Left forelimb (tissue), 1 donor: ENCODE results near the gene FGD2.

Experiments
- DNase-seq: peaks from one replicate; pipeline ENCODE4 v3.0.0-alpha.2; 2018; ENCODE audit warnings: low spot score

Gene FGD2

GRCh38 chr6:37005061-37005810, at the start of gene FGD2:
Gene FGD2 (plus strand): TSS chr6:37005655. CDS start chr6:37005818, 163 bp downstream.
- DNase-seq, result no peak

DNA sequence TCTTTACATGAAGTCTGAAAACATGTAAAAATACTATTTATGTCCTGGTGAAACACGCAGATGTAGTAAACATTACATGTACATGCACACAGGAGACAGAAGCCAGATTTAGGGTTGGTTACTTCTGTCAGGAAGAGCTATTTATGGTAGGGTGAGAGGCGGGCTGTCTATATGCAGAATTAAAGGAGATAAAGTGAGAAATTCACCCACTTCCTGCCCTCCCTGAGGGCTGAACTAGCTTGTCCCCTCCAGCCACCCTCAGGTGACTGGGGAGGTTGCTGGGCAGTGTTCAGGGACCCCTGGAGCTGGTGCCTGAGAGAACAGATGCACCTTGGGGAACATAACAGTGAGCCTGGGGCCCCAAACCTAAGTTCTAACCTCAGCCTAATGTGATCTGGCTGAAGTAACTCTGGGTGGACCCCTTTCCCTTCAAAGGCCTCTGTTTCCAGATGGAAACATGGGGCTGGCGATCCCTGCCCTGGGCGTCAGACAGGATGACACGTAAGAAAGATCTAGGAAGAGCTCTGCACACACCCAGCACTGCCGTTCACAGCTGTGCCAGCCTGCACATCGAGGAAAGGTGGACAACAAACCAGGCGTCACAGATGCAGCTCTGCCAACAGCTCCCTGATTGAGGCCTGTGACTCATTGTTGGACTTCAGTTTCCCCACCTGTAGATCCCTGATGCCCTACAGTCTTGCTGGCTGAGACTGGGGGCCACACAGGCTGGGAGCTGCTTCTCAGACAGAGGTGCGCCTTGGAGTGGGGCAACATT, 49.6 kb upstream of the FGD2 start:
- DNase-seq, result no peak

GRCh38 chr6:36956446-36956820, 49.0 kb upstream of the FGD2 start:
- DNase-seq, result no peak

- no peak for DNase-seq
These were observed 47.6 kb upstream of the FGD2 start for GRCh38 chr6:36957773-36958271.

DNA sequence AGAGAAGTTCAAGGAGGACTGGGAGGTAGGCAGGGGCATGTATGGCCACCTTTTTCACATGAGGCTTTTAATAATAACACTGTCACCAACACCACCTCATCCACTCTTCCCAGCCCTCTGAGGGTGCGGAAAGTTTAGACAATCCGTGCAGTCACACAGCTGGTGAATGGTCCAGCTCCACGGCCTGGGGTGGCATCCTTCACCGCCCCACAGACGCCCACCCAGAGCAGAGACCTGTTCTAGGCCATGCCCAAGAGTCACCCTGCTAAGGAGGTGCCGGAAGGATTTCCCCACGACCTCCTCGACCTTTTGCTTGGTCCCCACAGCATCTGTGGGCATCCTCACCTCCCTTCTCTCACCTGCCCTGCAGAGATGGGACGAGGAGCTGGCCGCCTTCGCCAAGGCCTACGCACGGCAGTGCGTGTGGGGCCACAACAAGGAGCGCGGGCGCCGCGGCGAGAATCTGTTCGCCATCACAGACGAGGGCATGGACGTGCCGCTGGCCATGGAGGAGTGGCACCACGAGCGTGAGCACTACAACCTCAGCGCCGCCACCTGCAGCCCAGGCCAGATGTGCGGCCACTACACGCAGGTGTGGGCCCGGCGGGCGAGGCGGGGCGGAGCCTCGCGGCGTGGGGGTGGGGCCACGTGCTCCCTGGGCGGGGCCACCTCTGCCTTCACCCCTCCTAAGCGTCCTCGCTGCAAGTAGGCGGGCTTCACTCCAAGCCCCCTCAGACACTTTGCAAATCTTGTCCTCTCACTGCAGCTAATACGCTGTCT, 46.5 kb upstream of the FGD2 start:
- peak; percentile 57 for DNase-seq

DNA sequence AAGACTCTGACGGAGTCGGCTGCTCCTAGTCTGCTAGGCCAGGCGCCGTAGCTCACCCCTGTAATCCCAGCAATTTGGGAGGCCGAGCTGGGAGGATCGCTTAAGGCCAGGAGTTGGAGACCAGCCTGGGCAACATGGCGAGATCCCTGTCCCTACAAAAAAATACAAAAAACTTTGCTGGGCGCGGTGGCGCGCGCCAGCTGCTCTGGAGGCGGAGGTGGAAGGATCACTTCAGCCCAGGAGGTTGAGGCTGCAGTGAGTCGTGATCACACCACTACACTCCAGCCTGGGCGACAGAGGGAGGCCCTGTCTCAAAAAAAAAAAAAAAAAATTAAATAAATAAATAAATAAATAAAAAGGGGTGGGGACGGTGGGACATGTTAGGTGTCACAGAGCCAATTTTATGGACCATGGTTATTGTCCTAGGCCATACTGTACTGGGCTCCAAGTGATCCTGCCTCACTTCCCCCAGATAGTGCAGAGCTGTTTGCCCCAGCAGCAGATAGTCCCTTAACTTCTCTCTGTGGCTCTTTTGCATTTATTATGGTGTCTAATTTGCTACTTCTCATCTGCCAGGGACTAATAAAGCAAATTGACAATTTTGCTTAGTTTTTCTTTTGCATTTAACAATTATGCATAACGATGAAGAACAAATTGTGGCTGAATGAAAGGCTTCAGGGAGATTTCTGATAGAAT, 45.8 kb upstream of the FGD2 start:
- DNase-seq, result no peak

GRCh38 chr6:36961441-36962435, 43.7 kb upstream of the FGD2 start:
- DNase-seq, result no peak

- no peak for DNase-seq
These were observed 42.6 kb upstream of the FGD2 start for GRCh38 chr6:36962874-36963273.

- DNase-seq, result no peak
These were observed 41.8 kb upstream of the FGD2 start for GRCh38 chr6:36963451-36964290.

- no peak for DNase-seq
These were observed 41.1 kb upstream of the FGD2 start for GRCh38 chr6:36964349-36964748.

DNA sequence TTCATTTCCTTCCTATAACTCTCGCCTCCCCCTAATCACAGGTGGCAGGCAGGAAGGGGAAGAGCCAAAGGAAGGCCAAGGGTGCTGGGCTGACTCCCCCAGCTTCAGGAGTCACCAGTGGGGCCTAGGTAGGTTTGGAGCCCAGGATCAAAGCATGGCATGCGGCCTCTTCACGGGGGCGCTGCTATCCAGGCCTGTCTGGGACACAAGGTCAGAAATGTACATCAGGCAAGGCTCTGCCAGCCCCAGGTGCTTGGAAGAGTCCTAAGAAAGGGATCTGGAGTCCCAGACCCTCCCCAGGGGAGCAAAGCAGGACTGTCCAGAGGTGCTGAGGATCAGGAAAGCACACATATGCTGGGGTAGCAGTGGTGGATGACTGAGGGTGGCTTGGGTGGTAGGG, 40.5 kb upstream of the FGD2 start:
- DNase-seq, result no peak

GRCh38 chr6:36967301-36967700, 38.2 kb upstream of the FGD2 start:
- DNase-seq, result no peak

DNA sequence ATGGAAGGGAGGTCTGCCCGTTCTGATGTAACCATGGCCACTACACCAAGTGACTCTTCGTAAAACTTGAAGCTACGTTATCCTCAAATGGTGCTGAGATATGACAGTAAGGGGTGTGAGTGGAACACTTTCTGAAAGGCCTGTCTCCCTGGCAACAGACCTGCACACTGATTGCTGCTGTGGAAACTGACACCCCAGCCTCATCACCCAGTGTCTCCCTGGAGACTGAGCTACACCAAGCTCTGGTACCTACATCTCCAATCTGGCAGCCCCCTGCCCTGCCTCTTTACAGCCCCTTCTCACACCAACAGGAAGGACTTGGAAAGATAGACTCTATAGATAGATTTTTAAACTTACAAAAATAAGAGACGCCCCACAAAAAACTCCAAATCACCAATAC, 37.7 kb upstream of the FGD2 start:
- no peak for DNase-seq

- no peak for DNase-seq
These were observed 37.0 kb upstream of the FGD2 start for GRCh38 chr6:36968266-36968977.

DNA sequence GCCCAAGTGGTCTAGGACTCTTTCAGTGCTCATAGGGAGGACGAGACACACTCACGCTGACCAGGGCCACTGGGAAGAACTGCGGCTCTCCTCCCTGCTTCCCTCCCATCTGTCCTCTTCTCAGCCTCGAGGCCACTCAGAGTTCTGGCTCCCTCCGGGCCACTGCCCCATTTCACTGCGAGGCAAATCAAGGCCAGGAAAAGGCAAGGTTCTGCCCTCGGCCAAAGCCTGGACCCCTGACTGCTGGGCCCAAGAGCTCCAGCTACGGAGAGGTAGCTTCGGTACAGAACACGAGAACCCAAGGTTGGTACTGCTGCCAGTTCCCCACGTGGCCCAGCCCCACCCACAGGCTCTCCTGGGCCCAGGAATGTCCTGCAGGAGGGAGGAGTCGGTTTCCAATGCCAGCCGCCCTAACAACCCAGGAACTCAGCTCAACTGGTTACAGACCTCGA, 36.2 kb upstream of the FGD2 start:
- no peak for DNase-seq

DNA sequence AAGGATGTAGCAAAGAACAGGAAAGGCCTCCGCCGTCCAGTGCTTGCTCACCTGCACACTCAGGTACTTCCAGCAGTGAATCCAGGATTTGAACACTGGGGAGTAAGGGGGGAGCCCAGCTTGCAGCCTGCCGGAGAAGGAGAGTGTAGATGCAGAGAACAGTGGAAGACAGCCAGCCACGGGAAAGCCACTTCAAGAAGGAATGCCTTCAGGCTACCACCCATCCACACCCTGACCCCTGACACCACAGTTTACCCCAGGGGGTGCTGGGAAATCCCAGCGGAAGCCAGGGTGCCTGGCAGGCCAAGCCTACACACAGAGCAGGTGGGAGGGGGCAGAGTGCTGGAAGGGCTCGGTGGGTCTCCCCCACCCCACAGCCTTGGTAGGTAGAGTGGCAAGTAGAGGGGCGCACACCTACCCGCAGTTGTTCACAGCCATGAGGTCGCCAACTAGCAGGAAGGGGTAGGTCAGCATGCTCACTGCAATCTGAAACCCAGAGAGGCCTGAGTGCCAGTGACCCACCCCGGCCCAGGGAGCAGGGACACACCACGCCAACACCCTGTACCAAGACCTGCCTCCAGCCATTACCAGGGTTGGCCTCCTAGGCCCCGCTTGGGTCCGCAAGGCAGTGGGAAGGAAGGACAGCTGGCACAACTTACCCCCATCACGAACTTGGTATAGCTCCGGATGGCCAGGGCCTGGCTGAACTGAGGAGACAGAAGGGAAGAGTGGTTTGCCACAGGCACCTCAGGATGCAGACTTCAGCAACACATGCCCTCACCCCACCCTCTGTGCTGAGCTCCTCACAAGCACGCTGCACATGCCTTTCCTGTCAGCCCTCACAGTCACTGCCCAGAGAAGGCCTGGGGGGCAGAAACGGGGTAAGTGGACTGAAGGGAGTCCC, 35.2 kb upstream of the FGD2 start:
- DNase-seq, result no peak

- no peak for DNase-seq
These were observed 34.3 kb upstream of the FGD2 start for GRCh38 chr6:36970892-36971842.
